GM15510 (cell line): ENCODE data around the gene COX6B1.

Experiments used
- POLR2A ChIP-seq: IDR thresholded peaks from 3 replicates; pipeline ENCODE4 v1.6.1; 2011; ENCODE audit warnings: borderline replicate concordance; ENCODE audit not compliant: insufficient read length; ENCODE audit errors: extremely low read depth

COX6B1 gene

GRCh38 chr19:35623327-35624010 lies 24.7 kb upstream of the COX6B1 start:
- TF ChIP-seq POLR2A, result no peak

GRCh38 chr19:35628264-35628564 lies 19.9 kb upstream of the COX6B1 start:
- no peak for TF ChIP-seq POLR2A

GRCh38 chr19:35628565-35629331 lies 19.4 kb upstream of the COX6B1 start, which contains the start of gene RBM42:
Gene RBM42, plus strand, starts transcription at chr19:35629036. Its CDS starts 118 bp downstream, at chr19:35629154.
- TF ChIP-seq POLR2A, result peak; percentile 52

- no peak for TF ChIP-seq POLR2A
Measured at GRCh38 chr19:35629332-35629633, 18.8 kb upstream of the COX6B1 start.

- no peak for TF ChIP-seq POLR2A
Measured at GRCh38 chr19:35633727-35634440, 14.2 kb upstream of the COX6B1 start.

GRCh38 chr19:35636651-35637050 lies 11.5 kb upstream of the COX6B1 start:
- TF ChIP-seq POLR2A, result no peak

GRCh38 chr19:35637165-35637564 lies 11.0 kb upstream of the COX6B1 start:
- no peak for TF ChIP-seq POLR2A

GRCh38 chr19:35639321-35639639 lies 8.8 kb upstream of the COX6B1 start:
- no peak for TF ChIP-seq POLR2A

GRCh38 chr19:35639863-35640262 lies 8.3 kb upstream of the COX6B1 start:
- no peak for TF ChIP-seq POLR2A

- TF ChIP-seq POLR2A, result no peak
Measured at GRCh38 chr19:35641515-35642151, 6.5 kb upstream of the COX6B1 start, which contains the start of gene ETV2. Gene ETV2, plus strand, starts transcription at chr19:35641745. Its CDS starts 716 bp downstream, at chr19:35642461.

- TF ChIP-seq POLR2A, result no peak
Measured at GRCh38 chr19:35642312-35642711, 5.8 kb upstream of the COX6B1 start.

GRCh38 chr19:35642798-35643254 lies 5.3 kb upstream of the COX6B1 start:
- no peak for TF ChIP-seq POLR2A

GRCh38 chr19:35643255-35644205 lies 4.6 kb upstream of the COX6B1 start:
- peak; percentile 96 for TF ChIP-seq POLR2A
